ENCODE measurements around the gene OSBPL5. TPM values are rescaled to one million over a fixed set of nuclear protein-coding genes. Genes with fewer than 3 reads are reported as not detected.

Gene OSBPL5
- total and polyA plus RNA-seq, 4 donors = 15.2 to 51.5 (median 28.3) TPM

DNA sequence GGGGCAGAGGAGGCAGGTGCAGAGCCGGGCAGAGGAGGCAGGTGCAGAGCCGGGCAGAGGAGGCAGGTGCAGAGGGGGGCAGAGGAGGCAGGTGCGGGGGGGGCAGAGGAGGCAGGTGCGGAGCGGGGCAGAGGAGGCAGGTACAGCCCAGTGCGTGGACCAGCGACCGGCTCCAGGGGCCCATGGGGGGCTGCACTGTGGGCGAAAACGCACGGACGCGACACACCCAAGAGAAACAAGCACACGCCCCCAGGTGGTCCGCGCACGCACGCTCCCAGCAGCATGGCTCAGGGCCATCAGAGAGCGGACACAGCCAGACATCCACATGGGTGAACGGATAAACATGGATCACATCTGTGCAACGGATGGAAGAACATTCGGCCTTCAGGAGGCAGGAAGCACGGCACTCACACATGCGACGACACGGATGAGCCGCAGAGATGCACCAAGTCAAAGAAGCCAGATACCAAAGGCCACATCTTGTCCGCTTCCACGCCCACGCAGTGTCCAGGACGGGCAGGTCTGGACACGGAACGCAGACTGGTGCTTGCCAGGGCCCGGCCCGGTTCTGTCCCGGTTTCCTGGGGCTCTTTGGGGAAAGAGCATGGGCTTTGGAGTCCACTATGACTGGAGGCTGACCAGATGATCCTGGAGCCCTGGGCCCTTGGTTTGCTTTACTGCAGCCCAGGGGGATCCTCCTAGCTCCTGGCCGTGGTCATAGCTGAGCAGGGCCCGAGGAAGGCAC is 21.8 kb downstream of the OSBPL5 start:
- peaks cover 0 to 17% (median 0%) of the 10 kb centered on the region in 4 donors for H3K36me3 ChIP-seq (ENCODE audit: control insufficient read depth in 4 of 4, insufficient read depth in 4 of 4, low read length in 4 of 4)
- no peaks in the 10 kb centered on the region for H3K27me3 ChIP-seq (ENCODE audit: control insufficient read depth in 3 of 3, insufficient read depth in 3 of 3, low read length in 2 of 3)
- WGBS, 2 donors = 93% methylated on average over 37 to 38 of the region's 38 CpGs
- H3K9ac ChIP-seq (ENCODE audit: insufficient read depth in 1 of 2, low read length in 2 of 2) = no peak overlapping the region
- no peak for DNase-seq
- H3K9me3 ChIP-seq (ENCODE audit: control insufficient read depth in 4 of 4, insufficient read depth in 3 of 4, low read length in 3 of 4) = no peaks in the 10 kb centered on the region
- H3K4me3 ChIP-seq = no peak overlapping the region
- H3K4me1 ChIP-seq (ENCODE audit: control insufficient read depth in 5 of 5, insufficient read depth in 5 of 5, low read length in 5 of 5) = peaks cover 0 to 12% (median 4%) of the 10 kb centered on the region in 5 donors
- TF ChIP-seq CTCF (IDR thresholded peaks at IDR 0.05; ENCODE audit: control extremely low read depth, extremely low read depth) = no peak
- ATAC-seq (ENCODE audit: insufficient read depth, low FRiP score) = no peak
- no peak overlapping the region for H3K27ac ChIP-seq (ENCODE audit: low read depth in 1 of 2, low read length in 1 of 2)

GRCh38 chr11:3140291-3140603 is 24.9 kb downstream of the OSBPL5 start:
- TF ChIP-seq CTCF (IDR thresholded peaks at IDR 0.05; ENCODE audit: control extremely low read depth, extremely low read depth) = no peak
- no peak overlapping the region for H3K4me3 ChIP-seq
- DNase-seq (no peak), ATAC-seq (ENCODE audit: insufficient read depth, low FRiP score) (no peak)
- no peak overlapping the region for H3K27ac ChIP-seq (ENCODE audit: low read depth in 1 of 2, low read length in 1 of 2)
- no peaks in the 10 kb centered on the region for H3K9me3 ChIP-seq (ENCODE audit: control insufficient read depth in 4 of 4, insufficient read depth in 3 of 4, low read length in 3 of 4)
- no peaks in the 10 kb centered on the region for H3K27me3 ChIP-seq (ENCODE audit: control insufficient read depth in 3 of 3, insufficient read depth in 3 of 3, low read length in 2 of 3)
- 96 to 100% methylated on average over 4 of the region's 4 CpGs for WGBS, 2 donors
- peaks cover 0 to 10% (median 6%) of the 10 kb centered on the region in 5 donors for H3K4me1 ChIP-seq (ENCODE audit: control insufficient read depth in 5 of 5, insufficient read depth in 5 of 5, low read length in 5 of 5)
- H3K36me3 ChIP-seq (ENCODE audit: control insufficient read depth in 4 of 4, insufficient read depth in 4 of 4, low read length in 4 of 4) = peaks cover 0 to 11% (median 0%) of the 10 kb centered on the region in 4 donors
- H3K9ac ChIP-seq (ENCODE audit: insufficient read depth in 1 of 2, low read length in 2 of 2) = no peak overlapping the region

DNA sequence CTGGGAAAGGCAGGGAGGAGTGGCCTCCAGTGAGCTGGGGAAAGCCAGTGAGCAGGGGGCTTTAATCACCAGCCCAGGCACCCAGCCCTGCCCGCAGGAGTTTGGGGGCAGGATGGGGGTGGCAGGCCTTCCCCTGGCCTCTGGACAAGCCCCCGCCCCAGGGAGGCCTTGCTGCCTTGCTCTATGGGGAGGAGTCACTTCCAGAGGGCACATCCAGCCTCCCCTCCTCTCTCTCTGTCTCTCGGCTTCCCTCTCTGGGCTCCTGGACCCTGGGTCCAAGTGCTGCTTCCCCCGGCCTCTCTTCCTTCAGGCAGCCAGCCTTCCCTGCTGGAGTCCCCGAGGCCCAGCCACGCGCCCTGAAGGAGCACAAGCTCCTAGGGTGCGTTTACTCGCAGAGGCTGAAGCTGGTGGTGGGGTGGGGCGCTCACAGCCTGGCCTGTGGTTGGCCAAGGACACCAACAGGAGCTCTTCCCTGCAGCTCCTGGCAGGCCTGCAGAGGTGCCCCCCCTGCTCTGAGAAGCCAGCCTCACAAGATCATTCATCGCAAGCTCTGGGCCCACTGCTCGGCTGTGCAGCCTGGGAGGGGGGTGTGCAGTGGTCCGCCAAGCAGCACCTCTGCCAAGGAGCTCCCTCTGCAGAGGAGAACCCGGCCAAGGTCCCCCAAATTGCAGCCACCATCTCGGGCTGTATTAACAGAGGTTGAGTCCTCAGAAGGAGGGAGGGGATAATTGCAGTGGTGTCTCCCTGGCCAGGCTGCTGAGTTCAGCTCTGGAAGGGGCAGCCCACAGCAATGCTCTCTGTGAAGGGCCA is 25.4 kb downstream of the OSBPL5 start:
- no peaks in the 10 kb centered on the region for H3K27me3 ChIP-seq (ENCODE audit: control insufficient read depth in 3 of 3, insufficient read depth in 3 of 3, low read length in 2 of 3)
- H3K9me3 ChIP-seq (ENCODE audit: control insufficient read depth in 4 of 4, insufficient read depth in 3 of 4, low read length in 3 of 4) = no peaks in the 10 kb centered on the region
- ATAC-seq (ENCODE audit: insufficient read depth, low FRiP score) (no peak), DNase-seq (no peak)
- H3K36me3 ChIP-seq (ENCODE audit: control insufficient read depth in 4 of 4, insufficient read depth in 4 of 4, low read length in 4 of 4) = peaks cover 0 to 11% (median 0%) of the 10 kb centered on the region in 4 donors
- TF ChIP-seq CTCF (IDR thresholded peaks at IDR 0.05; ENCODE audit: control extremely low read depth, extremely low read depth) = no peak
- H3K27ac ChIP-seq (ENCODE audit: low read depth in 1 of 2, low read length in 1 of 2) = no peak overlapping the region
- H3K4me1 ChIP-seq (ENCODE audit: control insufficient read depth in 5 of 5, insufficient read depth in 5 of 5, low read length in 5 of 5) = peaks cover 0 to 13% (median 9%) of the 10 kb centered on the region in 5 donors
- H3K4me3 ChIP-seq = no peak overlapping the region
- no peak overlapping the region for H3K9ac ChIP-seq (ENCODE audit: insufficient read depth in 1 of 2, low read length in 2 of 2)
- 79 to 83% methylated on average over 12 to 15 of the region's 15 CpGs for WGBS, 2 donors

All from lung (tissue), 12 donors.